NB4 (cell line): ENCODE measurements around the gene SCUBE3.

Experiments used
- MYC ChIP-seq: IDR thresholded peaks from 2 replicates; pipeline ENCODE4 v1.6.1; 2011; ENCODE audit warnings: low read depth, low read length
- POLR2A ChIP-seq: IDR thresholded peaks from 2 replicates; pipeline ENCODE4 v1.6.1; 2011; ENCODE audit warnings: mild to moderate bottlenecking; ENCODE audit not compliant: insufficient read length; ENCODE audit errors: extremely low read depth
- TF ChIP-seq, protein P1 (sequence below): IDR thresholded peaks from 2 replicates; pipeline ENCODE4 v1.6.1; 2011; ENCODE audit warnings: low read depth, low read length
- TF ChIP-seq, protein P2 (sequence below): IDR thresholded peaks from one replicate; pipeline ENCODE4 v1.5.1; 2012; ENCODE audit warnings: low read depth, low read length

DNA sequence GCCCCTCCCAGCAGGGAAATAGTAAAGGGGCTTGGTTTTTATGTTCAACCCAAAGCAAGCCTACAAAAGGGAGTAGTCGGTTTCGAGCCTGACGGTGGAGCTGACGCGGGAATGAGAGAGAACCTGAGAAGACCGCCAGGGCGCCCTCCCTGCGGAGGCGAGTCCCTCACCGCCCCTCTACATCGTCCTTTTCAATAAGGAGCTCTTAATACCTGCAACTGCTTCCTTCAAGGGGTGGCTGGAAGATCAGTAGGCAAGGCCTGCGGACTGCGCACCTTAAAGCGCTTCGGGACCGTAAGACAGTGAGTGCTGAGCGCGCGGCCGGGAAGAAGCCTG, 45.1 kb downstream of the SCUBE3 start:
- TF ChIP-seq, protein P1, sequence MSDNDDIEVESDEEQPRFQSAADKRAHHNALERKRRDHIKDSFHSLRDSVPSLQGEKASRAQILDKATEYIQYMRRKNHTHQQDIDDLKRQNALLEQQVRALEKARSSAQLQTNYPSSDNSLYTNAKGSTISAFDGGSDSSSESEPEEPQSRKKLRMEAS, result no peak
- TF ChIP-seq, protein P2, sequence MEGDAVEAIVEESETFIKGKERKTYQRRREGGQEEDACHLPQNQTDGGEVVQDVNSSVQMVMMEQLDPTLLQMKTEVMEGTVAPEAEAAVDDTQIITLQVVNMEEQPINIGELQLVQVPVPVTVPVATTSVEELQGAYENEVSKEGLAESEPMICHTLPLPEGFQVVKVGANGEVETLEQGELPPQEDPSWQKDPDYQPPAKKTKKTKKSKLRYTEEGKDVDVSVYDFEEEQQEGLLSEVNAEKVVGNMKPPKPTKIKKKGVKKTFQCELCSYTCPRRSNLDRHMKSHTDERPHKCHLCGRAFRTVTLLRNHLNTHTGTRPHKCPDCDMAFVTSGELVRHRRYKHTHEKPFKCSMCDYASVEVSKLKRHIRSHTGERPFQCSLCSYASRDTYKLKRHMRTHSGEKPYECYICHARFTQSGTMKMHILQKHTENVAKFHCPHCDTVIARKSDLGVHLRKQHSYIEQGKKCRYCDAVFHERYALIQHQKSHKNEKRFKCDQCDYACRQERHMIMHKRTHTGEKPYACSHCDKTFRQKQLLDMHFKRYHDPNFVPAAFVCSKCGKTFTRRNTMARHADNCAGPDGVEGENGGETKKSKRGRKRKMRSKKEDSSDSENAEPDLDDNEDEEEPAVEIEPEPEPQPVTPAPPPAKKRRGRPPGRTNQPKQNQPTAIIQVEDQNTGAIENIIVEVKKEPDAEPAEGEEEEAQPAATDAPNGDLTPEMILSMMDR, result no peak
- no peak for TF ChIP-seq POLR2A
- no peak for TF ChIP-seq MYC
